ENCODE measurements around the gene CARF.

Gene CARF

GRCh38 chr2:202911512-202912341 is at the start of gene CARF, which contains the start of gene WDR12:
TSS of gene CARF (plus strand) at chr2:202912275. CDS start at chr2:202941903, 29,628 bp downstream.
TSS of gene WDR12 (minus strand) at chr2:202911673. CDS start at chr2:202911476, 197 bp downstream.
- TF ChIP-seq CTCF (IDR thresholded peaks at IDR 0.05; ENCODE audit: poor library complexity, severe bottlenecking) = no peak
- H3K27ac ChIP-seq (ENCODE audit: poor library complexity, severe bottlenecking) = peak within 1 kb of the TSS; percentile 78
- peaks cover 19% of the 10 kb centered on the region for H3K4me1 ChIP-seq (ENCODE audit: insufficient read depth, poor library complexity, severe bottlenecking)
- peaks cover 13% of the 10 kb centered on the region for H3K36me3 ChIP-seq (ENCODE audit: low read depth)
- ATAC-seq (ENCODE audit: low read depth) (peak; percentile 83), DNase-seq (ENCODE audit: low spot score) (peak; percentile 91)
- no peaks in the 10 kb centered on the region for H3K27me3 ChIP-seq (ENCODE audit: insufficient read depth, poor library complexity, severe bottlenecking)
- no peaks in the 10 kb centered on the region for H3K9me3 ChIP-seq (ENCODE audit: severe bottlenecking)
- H3K4me3 ChIP-seq (ENCODE audit: severe bottlenecking) = peak within 1 kb of the TSS; percentile 69

GRCh38 chr2:202870431-202871299 is 41.4 kb upstream of the CARF start:
- Histone ChIP-seq H3K36me3 (ENCODE audit: low read depth) (no peaks in the 10 kb centered on the region; the same call in 1 of the 2 replicates), H3K4me1 (ENCODE audit: insufficient read depth, poor library complexity, severe bottlenecking) (no peaks in the 10 kb centered on the region), H3K27me3 (ENCODE audit: insufficient read depth, poor library complexity, severe bottlenecking) (no peaks in the 10 kb centered on the region), H3K9me3 (ENCODE audit: severe bottlenecking) (no peaks in the 10 kb centered on the region), H3K27ac (ENCODE audit: poor library complexity, severe bottlenecking) (peak overlapping the region; percentile 62), H3K4me3 (ENCODE audit: severe bottlenecking) (peak overlapping the region; percentile 68)
- TF ChIP-seq CTCF (IDR thresholded peaks at IDR 0.05; ENCODE audit: poor library complexity, severe bottlenecking) = peak; percentile 80
- ATAC-seq (ENCODE audit: low read depth) (peak; percentile 93), DNase-seq (ENCODE audit: low spot score) (peak; percentile 83)

DNA sequence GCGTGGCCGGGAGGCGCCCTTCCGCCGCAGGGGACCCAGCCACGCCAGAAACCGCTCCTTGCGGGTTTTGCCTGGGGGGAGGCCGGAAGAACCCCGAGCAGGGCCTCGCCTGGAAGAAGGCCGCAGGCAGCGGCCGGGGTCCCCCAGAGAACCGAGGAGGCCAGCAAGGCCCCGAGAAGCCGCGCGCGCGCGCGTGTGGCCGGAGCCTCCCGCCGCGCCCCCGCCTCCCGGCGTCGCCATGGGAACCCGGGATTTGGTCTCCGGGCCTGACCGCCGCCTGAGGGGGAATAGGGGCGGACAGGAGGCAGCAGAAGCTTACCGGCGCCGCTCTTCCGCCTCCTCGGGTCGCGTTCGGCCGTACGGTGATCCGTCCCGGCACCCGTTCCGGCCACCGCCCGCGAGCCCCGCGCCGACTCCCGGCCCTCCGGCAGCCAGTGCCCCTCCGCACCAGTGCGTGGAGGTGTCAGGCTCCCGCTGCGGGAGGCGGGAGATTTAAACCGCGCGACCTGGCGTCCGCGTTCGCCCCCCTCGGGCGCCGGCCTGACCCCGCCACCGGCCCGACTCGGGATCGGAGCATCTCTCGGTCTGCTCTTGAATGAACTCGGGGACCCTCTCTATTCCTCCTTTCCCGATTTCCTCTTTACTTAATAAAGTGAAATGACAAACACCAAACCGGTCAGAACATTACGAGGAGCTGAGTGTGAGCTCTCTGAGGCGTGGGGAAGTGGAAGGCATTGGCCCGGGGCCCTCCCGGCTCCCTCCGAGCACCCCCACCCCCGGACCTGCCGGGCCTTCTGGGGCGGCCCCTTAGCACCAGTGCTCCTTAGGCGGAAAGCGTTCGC is 40.6 kb upstream of the CARF start, which contains the start of gene ICA1L:
ICA1L (minus strand) TSS at position 467 of the 842 bp plus-strand sequence. CDS start 42,757 bp downstream, outside the sequence.
- ATAC-seq (ENCODE audit: low read depth) (peak; percentile 49), DNase-seq (ENCODE audit: low spot score) (peak; percentile 69)
- TF ChIP-seq CTCF (IDR thresholded peaks at IDR 0.05; ENCODE audit: poor library complexity, severe bottlenecking) = no peak
- Histone ChIP-seq H3K27me3 (ENCODE audit: insufficient read depth, poor library complexity, severe bottlenecking) (no peaks in the 10 kb centered on the region), H3K36me3 (ENCODE audit: low read depth) (no peaks in the 10 kb centered on the region; the same call in 1 of the 2 replicates), H3K4me3 (ENCODE audit: severe bottlenecking) (peak within 1 kb of the TSS; percentile 68), H3K9me3 (ENCODE audit: severe bottlenecking) (no peaks in the 10 kb centered on the region), H3K4me1 (ENCODE audit: insufficient read depth, poor library complexity, severe bottlenecking) (no peaks in the 10 kb centered on the region), H3K27ac (ENCODE audit: poor library complexity, severe bottlenecking) (peak within 1 kb of the TSS; percentile 62)

- no peak for TF ChIP-seq CTCF (IDR thresholded peaks at IDR 0.05; ENCODE audit: poor library complexity, severe bottlenecking)
- no peak for DNase-seq (ENCODE audit: low spot score)
- Histone ChIP-seq H3K9me3 (ENCODE audit: severe bottlenecking) (no peaks in the 10 kb centered on the region), H3K4me1 (ENCODE audit: insufficient read depth, poor library complexity, severe bottlenecking) (no peaks in the 10 kb centered on the region), H3K36me3 (ENCODE audit: low read depth) (peaks cover 31% of the 10 kb centered on the region), H3K4me3 (ENCODE audit: severe bottlenecking) (no peak overlapping the region), H3K27ac (ENCODE audit: poor library complexity, severe bottlenecking) (no peak overlapping the region), H3K27me3 (ENCODE audit: insufficient read depth, poor library complexity, severe bottlenecking) (no peaks in the 10 kb centered on the region)
- no peak for ATAC-seq (ENCODE audit: low read depth)
Measured at GRCh38 chr2:202877699-202878098, 34.4 kb upstream of the CARF start.

Measured in RWPE2 (cell line).